ENCODE data around the gene CORO6. TPM values are rescaled to one million over a fixed set of nuclear protein-coding genes. Genes with fewer than 3 reads are reported as not detected.

The CORO6 gene
- total and polyA plus RNA-seq, 2 of the 4 experiments (the other 2 are of a cell fraction): 3.4 to 7.6 TPM

DNA sequence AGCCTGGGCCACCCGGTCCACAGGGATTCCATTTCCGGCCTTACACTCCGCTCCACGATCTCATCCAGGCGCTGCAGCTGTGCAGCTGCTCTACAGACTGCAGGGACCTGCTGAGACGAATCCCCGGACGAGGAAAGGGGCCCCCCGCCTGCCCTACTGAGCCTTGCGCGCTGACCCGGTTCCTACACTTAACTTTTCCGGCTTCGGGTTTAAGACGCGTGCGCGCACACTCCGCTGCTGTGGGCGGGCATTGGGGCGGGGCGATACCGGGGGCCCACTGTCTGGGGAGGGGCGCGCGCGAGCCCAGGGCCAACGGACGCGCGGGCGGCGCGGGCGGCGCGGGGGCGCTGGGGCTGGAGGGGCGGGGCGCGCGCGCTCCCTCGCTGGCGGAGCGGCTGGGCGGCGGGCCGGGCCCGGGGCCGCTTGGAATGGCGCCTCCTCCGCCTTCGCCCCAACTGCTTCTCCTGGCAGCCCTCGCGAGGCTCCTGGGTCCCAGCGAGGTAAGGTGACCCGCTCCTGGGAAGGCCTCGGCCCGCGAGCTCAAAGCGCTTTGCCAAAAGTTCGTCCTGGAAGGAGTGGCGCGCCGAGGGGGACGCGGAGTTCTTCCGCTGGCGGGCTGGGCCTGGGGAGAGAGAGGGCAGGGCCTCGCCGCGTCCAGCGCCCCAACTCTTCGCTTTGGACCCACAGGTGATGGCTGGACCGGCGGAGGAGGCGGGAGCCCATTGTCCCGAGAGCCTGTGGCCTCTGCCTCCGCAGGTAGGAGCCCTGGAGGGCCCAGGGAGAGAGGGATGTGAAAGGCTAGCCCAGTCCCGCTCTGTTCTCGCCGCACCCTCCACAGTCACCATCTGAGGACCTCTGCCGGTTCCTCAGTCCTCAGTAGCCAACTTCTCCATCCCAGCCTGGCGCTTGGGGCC is 54.1 kb downstream of the CORO6 start, which contains the start of gene TP53I13 (continued):
- TF ChIP-seq MXI1 (IDR thresholded peaks at IDR 0.05; ENCODE audit: borderline replicate concordance, low read depth, low read length) (no peak), CEBPB (IDR thresholded peaks at IDR 0.05; ENCODE audit: low read depth, low read length) (no peak), MAFK (IDR thresholded peaks at IDR 0.05; ENCODE audit: low read depth, low read length) (no peak), BHLHE40 (IDR thresholded peaks at IDR 0.05; ENCODE audit: low read depth, low read length) (no peak)
